ENCODE data around the gene DEDD.
A peak's percentile ranks its signal among the peaks of the same experiment; 100 is the strongest.

DEDD gene, protein sequence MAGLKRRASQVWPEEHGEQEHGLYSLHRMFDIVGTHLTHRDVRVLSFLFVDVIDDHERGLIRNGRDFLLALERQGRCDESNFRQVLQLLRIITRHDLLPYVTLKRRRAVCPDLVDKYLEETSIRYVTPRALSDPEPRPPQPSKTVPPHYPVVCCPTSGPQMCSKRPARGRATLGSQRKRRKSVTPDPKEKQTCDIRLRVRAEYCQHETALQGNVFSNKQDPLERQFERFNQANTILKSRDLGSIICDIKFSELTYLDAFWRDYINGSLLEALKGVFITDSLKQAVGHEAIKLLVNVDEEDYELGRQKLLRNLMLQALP

GRCh38 chr1:161132410-161133219, at the start of gene DEDD:
Gene DEDD (minus strand): TSS chr1:161132667. CDS start chr1:161124462, 8,205 bp downstream.
- DNase-seq, result peak; percentile 88 to 90

DNA sequence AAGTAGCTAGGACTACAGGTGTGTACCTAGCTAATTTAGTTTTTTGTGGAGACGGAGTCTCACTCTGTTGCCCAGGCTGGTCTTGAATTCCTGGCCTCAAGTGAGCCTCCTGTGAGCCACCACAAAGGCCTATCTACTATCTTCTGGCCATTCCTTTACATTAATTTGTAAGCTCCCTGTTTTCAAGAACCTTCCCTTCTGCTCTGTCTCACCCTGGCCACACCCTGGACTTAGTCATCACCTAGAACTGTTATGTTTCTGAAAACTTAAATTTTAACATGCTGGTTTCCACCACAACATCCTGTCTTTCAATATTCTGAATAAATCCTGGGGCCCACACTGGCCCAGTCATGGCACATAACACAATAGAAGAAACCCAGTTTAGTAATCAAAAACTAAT, 49.7 kb upstream of the DEDD start:
- peak; percentile 64 to 71 for DNase-seq

DNA sequence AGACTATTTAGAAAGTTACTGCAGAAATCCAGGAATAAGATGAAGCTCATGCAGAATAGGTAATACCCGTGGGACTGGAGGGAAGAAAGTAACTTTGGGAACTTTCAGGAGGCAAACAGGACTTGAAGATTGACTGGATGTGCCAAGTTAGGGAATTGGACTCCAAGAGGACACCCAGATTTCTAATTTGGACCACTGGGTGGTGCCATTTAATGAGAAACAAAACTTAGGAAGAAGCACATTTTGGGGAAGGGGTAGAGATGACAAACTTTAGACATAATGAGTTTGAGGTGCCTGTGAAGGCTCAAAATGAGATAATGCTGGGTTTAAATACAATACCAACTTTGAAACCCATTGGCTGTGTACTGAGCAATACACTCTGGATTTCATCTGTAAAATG, 48.2 kb upstream of the DEDD start:
- no peak for DNase-seq

- DNase-seq, result no peak
These were observed 47.2 kb upstream of the DEDD start for GRCh38 chr1:161179698-161180097.

DNA sequence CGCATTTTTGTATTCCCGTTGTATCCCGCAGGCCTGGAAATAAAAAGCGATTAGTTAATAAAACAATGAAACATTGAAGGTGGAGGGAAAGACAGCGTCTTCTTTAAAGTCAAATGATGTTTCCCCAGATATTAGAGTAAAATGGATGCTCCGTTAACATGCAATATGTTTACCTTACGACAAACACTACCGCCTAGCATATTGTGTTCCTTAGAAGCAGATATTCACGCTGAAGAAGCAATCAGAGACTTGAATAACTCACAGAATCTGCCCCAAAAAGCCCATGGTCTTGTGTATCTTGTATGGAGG, 45.4 kb upstream of the DEDD start:
- DNase-seq, result no peak

DNA sequence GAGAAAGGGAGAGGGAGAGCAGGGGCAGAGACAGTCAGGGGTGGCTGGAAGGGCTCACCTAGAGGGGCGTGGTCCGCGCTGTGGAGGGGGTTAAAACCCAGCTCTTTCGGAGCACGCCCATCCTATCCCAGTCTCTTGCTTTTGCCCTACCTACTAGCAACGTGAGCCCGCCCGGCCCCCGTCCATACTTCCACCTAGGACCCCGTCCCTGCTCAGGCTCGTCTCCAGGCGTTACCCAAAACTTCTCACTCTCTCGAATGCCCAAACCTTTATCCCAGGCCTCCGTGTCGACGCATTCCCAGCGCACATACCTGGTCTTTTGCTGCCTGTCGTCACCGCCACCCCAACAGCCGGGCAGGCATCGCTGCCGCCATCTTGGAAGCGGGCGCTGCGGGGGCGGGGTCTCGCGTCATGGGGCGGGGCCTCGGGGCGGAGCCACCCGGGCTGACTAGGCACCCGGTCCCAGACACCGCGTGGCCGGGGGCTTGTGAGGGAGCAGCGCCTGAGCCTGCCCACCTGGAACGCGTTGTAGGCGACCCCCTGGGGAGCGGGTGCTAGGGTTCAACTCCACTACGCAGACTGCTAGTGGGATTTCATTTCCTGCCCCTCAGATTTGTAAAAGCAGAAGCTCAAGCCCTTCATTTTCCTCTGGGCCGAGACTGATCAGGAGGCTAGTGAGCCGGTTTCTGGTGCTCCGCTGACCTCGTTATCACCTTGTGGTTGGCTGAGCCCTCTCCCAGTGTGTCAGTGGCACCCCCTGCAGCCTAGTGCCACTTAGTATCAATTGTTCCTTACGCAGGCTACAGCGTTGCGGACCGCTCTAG, 44.9 kb upstream of the DEDD start, which contains the start of gene B4GALT3:
B4GALT3 (minus strand) TSS at position 396 of the 824 bp plus-strand sequence. CDS start 1,447 bp downstream, outside the sequence.
- peak; percentile 98 to 99 for DNase-seq

DNA sequence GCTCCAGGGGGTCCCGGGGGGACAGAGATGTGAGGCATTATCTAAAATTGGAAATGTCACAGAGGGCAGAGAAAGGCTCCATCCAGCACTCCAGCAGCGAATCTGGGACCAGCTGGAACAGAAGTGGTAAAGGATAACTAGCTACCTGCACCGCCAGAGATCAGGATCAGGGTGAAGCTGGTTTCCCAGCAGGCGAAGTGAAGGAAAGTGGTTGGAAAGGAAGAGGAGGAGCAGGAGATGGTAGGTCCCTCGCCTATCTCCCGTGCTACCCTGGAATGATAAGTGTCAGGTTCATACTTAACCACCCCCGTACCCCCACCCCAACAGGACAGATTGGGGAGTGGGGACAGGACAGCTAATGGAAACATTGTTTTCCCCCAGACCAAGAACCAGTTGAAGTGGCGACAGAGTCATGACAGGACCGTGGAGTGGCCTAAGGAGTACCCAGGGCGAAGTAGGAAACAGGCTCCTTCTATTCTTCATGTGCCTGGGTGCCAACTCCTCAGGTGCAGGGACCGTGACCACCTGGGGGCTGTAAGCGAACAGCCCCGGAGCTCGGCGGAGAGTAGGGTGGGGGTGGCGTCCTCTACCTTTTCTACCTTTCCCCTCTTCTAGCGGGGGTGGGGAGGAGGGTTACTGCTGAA, 44.1 kb upstream of the DEDD start:
- no peak for DNase-seq

DNA sequence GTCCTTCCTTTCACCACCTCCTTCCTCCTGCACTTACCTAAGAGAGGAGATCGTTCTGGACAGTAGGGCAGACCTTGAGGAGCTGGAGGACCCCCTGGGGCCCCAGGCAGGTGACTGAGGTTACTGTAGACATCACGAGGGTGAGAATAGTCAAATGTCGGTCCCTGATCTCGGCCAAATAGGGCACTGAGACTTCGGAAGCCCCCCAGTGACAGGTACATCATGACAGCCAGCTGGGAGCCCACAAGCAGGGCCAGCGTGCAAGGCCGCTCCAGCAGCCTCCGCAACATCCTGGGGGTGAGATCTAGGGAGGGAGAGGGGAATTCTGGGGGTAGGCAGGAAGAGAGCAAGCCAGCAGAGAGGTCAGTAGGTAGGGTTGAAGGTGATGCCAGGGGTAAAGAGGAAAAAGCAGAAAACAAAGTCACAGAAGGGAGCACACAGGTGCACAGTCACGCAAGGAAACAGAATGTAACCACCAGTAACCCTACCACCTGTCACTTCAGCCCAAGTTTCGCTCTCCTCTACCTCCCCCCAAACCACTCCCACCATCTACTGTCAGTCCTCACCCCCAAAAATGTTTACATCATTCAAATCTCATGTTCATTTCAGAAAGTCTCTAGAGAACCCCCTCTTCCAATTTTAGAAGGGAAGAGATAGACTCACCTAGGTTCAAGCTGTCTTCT, 43.4 kb upstream of the DEDD start:
- no peak for DNase-seq

DNA sequence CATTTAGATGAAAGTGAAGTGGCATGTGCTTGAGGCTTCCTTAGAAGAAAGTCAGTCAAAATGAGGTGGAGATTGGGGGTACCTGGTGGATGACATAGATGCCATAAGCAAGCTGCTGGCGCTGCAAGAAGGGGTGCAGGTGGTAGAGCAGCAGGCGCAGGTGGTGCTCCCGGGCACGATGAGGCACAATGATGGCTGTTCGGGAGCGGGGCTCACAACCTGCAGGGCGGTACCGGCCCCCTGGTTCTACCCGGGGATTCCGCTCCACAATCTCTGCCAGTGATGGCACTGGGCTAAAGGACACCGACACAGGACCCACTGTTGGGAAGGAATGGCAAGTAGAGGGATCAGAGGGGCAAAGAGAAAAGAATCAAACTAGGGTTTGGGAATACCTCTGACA, 42.4 kb upstream of the DEDD start:
- no peak for DNase-seq

DNA sequence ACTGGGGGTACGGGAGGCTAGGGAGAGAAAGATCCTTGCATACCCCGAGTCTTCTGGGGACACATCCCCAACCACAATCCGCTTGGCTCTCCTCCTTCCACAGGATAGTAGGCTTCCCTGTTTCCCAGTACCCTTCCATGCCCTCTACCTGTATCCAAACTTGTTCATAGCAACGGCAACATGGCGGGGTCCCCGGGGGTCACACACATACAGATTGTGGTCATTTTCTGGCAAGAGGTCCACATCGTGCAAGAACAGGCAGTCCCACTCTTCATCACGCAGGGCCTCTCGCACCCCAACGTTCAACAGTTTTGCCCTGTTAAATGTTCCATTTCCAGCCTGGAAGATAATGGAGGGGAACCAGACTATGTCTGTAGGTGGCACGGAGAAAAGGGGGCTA, 41.2 kb upstream of the DEDD start:
- DNase-seq, result no peak

DNA sequence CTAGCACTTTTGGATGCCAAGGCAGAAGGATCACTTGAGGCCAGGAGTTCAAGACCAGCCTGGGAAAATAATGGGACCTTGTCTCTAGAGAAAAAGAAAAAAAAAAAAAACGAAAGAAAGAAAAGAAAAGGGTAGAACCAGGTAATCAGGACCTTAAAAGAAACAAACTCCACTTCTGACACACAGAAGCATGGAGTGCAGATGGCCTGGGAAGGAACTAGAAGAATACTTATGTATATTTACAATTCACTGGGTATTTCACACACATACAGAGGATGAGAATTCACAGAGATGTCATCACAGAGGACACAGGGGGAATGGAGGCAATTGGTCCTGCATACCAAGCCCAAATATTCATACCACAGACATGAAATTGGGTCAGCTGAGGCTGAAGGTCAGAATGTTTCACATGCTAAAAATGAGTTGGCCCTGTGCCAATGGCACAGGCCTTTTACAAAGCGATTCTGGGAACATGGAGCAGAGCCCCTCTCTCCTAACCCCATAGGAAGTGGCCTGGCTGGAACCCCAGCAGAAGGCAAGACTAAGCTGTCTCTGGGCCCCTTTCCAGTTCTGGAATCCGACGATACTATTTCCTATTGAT, 40.4 kb upstream of the DEDD start:
- no peak for DNase-seq

DNA sequence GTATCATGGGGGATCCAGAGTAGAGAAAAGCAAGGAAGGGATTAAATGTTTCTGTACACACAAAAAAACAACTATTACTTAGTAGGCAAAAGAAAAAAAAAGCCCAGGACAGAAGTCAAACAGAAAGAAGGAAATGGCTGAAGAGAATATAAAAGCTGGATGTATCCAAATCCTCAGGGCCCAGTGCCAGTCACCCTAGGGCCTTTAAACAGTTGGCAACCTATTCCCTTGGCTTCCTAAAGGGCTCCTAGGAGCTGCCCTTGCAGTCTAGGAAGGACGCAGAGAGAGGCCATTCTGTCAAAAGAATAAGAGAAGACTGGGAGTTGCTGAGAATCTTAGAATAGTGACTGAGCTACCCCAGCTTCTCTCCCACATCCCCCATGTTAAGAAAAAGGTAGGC, 39.9 kb upstream of the DEDD start:
- no peak for DNase-seq

GRCh38 chr1:161171696-161172095, 39.2 kb upstream of the DEDD start:
- DNase-seq, result no peak

GRCh38 chr1:161171191-161171590, 38.7 kb upstream of the DEDD start:
- no peak for DNase-seq

DNA sequence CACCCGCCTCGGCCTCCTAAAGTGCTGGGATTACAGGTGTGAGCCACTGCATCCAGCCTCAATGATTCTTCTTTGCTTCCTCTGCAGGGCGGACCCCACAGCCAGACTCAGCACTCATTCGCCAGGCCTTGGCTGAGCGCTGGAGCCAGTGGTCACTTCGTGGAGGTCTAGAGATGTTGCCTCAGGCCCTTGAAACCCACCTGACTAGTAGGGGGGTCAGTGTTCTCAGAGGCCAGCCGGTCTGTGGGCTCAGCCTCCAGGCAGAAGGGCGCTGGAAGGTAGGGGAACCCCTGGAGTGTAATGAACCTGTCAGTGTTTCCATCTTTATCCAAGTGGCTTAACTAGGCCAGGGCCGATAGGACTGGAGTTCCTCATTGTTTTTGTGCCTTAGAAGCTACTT, 36.4 kb upstream of the DEDD start:
- DNase-seq, result no peak

DNA sequence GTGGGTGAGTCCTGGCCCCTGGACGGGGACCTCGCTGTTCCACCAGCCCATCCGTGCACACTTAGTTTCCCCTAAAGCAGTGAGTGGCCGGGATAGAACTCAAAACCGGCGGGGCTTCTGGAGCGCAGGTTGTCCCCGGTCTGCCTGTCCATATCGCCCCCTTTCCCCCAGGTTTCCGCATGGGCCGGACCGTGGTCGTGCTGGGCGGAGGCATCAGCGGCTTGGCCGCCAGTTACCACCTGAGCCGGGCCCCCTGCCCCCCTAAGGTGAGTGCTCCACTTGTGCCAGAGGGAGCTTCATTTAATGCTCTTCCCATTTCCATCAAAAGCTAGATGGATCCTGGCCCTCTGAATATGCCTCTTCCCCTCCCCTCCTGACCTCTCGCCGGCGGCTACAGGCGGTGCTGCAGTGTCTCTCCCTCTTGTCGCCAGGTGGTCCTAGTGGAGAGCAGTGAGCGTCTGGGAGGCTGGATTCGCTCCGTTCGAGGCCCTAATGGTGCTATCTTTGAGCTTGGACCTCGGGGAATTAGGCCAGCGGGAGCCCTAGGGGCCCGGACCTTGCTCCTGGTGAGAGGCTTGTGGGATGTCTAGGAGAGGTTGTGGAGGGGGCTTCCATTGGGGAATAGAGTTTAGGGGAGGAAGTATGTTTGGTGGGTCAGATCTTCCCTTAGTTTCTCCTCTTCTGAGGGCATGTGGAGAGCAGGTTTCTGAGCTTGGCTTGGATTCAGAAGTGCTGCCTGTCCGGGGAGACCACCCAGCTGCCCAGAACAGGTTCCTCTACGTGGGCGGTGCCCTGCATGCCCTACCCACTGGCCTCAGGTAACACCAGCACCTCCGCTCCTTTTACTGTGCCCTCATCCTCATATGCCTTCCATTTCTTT, 34.4 kb upstream of the DEDD start:
- no peak for DNase-seq

DNA sequence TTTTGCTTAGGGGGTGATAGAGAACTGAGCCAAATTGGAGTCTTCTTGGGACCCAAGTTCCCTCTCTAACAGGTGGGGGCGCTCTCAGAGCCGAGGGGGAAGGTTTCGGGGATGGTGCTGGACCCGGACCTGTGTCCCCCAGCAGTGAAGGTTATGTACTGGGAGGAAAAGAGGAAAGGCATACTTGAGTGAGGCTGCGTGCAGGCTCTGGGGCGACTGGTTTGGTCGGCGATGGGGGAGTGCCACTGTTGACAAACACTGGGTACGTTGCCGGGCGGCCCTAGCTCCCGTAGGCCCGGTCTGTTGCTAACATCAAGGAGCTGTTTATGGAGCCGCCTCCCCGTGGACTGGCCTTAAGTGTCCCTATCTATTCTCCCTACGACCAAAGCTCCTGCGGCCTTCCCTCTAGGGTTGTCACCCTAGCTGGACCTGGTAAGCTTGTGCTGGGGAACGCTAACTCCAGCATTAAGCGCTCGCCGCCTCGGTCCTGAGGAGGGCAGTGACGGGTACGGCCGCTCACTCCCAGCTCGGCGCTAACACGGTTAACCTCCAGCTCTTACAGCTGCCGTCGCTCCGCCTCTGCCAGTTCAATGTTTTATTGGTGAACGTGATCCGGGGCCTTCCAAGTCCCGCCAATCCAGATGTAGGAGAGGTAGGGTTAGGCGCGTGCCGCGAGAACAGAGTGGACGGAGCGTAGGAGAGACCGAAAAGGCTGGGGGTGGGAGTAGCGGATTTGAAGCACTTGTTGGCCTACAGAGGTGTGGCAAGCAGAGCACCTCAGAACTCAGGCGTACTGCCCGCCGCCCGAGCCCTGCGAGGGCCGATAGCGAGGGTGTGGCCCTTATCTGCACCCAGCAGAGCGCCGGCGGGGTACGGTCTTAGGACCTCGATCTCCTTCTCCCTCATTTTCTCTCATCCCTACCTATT, 33.5 kb upstream of the DEDD start, which contains the start of gene PPOX:
PPOX (plus strand) TSS at position 685 of the 927 bp plus-strand sequence. CDS start 422 bp downstream, outside the sequence.
- DNase-seq, result peak; percentile 91

DNA sequence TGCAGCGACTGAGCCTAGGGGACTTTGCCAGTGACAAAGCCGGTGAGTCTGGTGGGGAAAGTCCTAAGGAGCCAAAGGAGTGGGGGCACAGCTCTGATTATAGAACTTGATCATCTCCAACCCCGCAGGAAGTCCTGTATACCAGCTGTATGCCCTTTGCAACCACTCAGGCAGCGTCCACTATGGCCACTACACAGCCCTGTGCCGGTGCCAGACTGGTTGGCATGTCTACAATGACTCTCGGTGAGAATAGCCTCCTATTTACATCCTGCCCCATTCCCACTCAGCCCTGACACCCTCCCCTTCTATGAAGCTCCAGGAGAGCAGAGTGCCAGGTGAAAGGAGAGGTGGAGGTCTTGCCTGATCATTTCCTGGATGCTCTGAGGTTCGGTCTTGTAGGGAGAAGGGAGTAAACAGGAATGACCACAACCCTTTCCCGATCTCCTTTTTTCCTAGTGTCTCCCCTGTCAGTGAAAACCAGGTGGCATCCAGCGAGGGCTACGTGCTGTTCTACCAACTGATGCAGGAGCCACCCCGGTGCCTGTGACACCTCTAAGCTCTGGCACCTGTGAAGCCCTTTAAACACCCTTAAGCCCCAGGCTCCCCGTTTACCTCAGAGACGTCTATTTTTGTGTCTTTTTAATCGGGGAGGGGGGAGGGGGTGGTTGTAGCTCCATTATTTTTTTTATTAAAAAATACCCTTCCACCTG, 32.6 kb upstream of the DEDD start:
- DNase-seq, result no peak

- no peak for DNase-seq
These were observed 31.3 kb upstream of the DEDD start for GRCh38 chr1:161163793-161164192.

All from stimulated activated CD4-positive, alpha-beta T cell treated with anti-CD3 and anti-CD28 coated beads, Interleukin-2, amount 100 ng/mL, for 24 hours (primary cell).